HepG2 (cell line): ENCODE measurements around the gene PDE4D. TPM values are rescaled to one million over a fixed set of nuclear protein-coding genes. Genes with fewer than 3 reads are reported as not detected.
A peak's percentile ranks its signal among the peaks of the same experiment; 100 is the strongest.

Experiments used
- ATF4 ChIP-seq, 2 experiments: fragments of 450-650 bp in 1 of 2; sonication (generic) in 1 of 2; formaldehyde crosslinking; IDR thresholded peaks; 2 replicates each; pipeline versions ENCODE4 v1.5.0 to v1.8.0; 2020 to 2022; ENCODE audit warnings: mild to moderate bottlenecking in 1 of 2, missing genetic modification reagents in 1 of 2
- DMTF1 ChIP-seq: sonication (generic); formaldehyde crosslinking; IDR thresholded peaks from 2 replicates; pipeline ENCODE4 v1.4.0; 2020; ENCODE audit warnings: mild to moderate bottlenecking, missing genetic modification reagents
- FOXO1 ChIP-seq: sonication (generic); formaldehyde crosslinking; IDR thresholded peaks from 2 replicates; pipeline ENCODE4 v1.4.0; 2020; ENCODE audit warnings: missing genetic modification reagents
- HES4 ChIP-seq: sonication (generic); formaldehyde crosslinking; IDR thresholded peaks from 2 replicates; pipeline ENCODE4 v1.9.0; 2021; ENCODE audit warnings: mild to moderate bottlenecking, missing genetic modification reagents, borderline replicate concordance
- HNF4A ChIP-seq: sonication (generic); formaldehyde crosslinking; IDR thresholded peaks from 2 replicates; pipeline ENCODE4 v1.4.0; 2020; ENCODE audit warnings: missing genetic modification reagents
- LBX2 ChIP-seq: sonication (generic); formaldehyde crosslinking; IDR thresholded peaks from 2 replicates; pipeline ENCODE4 v1.5.0; 2020; ENCODE audit warnings: missing genetic modification reagents, mild to moderate bottlenecking, borderline replicate concordance
- ONECUT2 ChIP-seq: sonication (generic); formaldehyde crosslinking; IDR thresholded peaks from 2 replicates; pipeline ENCODE4 v1.4.0; 2020; ENCODE audit warnings: missing genetic modification reagents
- RERE ChIP-seq: IDR thresholded peaks from 2 replicates; pipeline ENCODE4 v1.6.1; 2016; ENCODE audit warnings: low read depth, missing genetic modification reagents, missing compliant biosample characterization
- SALL1 ChIP-seq: sonication (generic); formaldehyde crosslinking; IDR thresholded peaks from 2 replicates; pipeline ENCODE4 v1.8.0; 2022; ENCODE audit warnings: mild to moderate bottlenecking, missing genetic modification reagents
- SETDB1 ChIP-seq: sonication (generic); formaldehyde crosslinking; IDR thresholded peaks from 2 replicates; pipeline ENCODE4 v1.5.1; 2020; ENCODE audit warnings: missing genetic modification reagents, mild to moderate bottlenecking, borderline replicate concordance
- SRSF1 ChIP-seq: fragments of 200-400 bp; formaldehyde crosslinking; optimal IDR thresholded peaks from 2 replicates; pipeline ENCODE3; 2017; ENCODE audit warnings: mild to moderate bottlenecking, low read depth, low read length, moderate library complexity
- STAT5B ChIP-seq: sonication (generic); formaldehyde crosslinking; IDR thresholded peaks from 2 replicates; pipeline ENCODE4 v1.4.0; 2020; ENCODE audit warnings: missing genetic modification reagents
- TOE1 ChIP-seq: sonication (generic); formaldehyde crosslinking; IDR thresholded peaks from 2 replicates; pipeline ENCODE4 v1.4.0; 2020; ENCODE audit warnings: mild to moderate bottlenecking, missing genetic modification reagents
- U2AF2 ChIP-seq: fragments of 200-400 bp; formaldehyde crosslinking; IDR thresholded peaks from 2 replicates; pipeline ENCODE4 v1.6.1; 2017; ENCODE audit warnings: low read depth, mild to moderate bottlenecking, low read length
- ZFP90 ChIP-seq: sonication (generic); formaldehyde crosslinking; IDR thresholded peaks from 2 replicates; pipeline ENCODE4 v1.8.0; 2022; ENCODE audit warnings: missing genetic modification reagents, mild to moderate bottlenecking, inconsistent platforms, borderline replicate concordance
- ZNF235 ChIP-seq: sonication (generic); formaldehyde crosslinking; IDR thresholded peaks from 2 replicates; pipeline ENCODE4 v1.8.1; 2023; ENCODE audit warnings: mild to moderate bottlenecking, missing genetic modification reagents, borderline replicate concordance
- ZNF556 ChIP-seq: sonication (generic); formaldehyde crosslinking; IDR thresholded peaks from 2 replicates; pipeline ENCODE4 v1.4.0; 2020; ENCODE audit warnings: mild to moderate bottlenecking, missing genetic modification reagents, borderline replicate concordance
- ZNF720 ChIP-seq: sonication (generic); formaldehyde crosslinking; IDR thresholded peaks from 2 replicates; pipeline ENCODE4 v1.4.0; 2020; ENCODE audit warnings: missing genetic modification reagents
- ZNF746 ChIP-seq: sonication (generic); formaldehyde crosslinking; IDR thresholded peaks from 2 replicates; pipeline ENCODE4 v1.8.0; 2022; ENCODE audit warnings: mild to moderate bottlenecking, missing genetic modification reagents
- polyA plus RNA-seq, 8 experiments: library from polyadenylated mRNA; depleted of rRNA in 3 of 8; stranded (reverse) in 7 of 8; unstranded in 1 of 8; fragments of >200 nt; fragmentation: Illumina TruSeq in 4 of 8; extraction: Trizol in 4 of 8; gene quantifications; 2 replicates each; pipeline versions ENCODE4 v1.2.1 to v1.2.3, GENCODE V29; 2011 to 2016; ENCODE audit warnings: low read depth in 4 of 8, missing spikeins in 1 of 8, mixed read lengths in 1 of 8; ENCODE audit not compliant: insufficient read depth in 1 of 8
- total RNA-seq, 5 experiments: library from RNA; depleted of rRNA; stranded (reverse); fragments of >200 nt; fragmentation: Illumina TruSeq; extraction: Trizol; gene quantifications; 2 replicates each; pipeline ENCODE4 v1.2.3, GENCODE V29; 2016; ENCODE audit warnings: low read depth in 1 of 5
- TF ChIP-seq, protein P1 (sequence below): sonication (generic); formaldehyde crosslinking; conservative IDR thresholded peaks from 2 replicates; pipeline ENCODE4 v1.8.0; 2022; ENCODE audit warnings: low read depth, missing genetic modification reagents

The PDE4D gene
- total and polyA plus RNA-seq, 2 of the 13 experiments (the other 11 are each of a cell fraction or from before 2014, with no cell fraction given) = 7.0 to 12.2 TPM

DNA sequence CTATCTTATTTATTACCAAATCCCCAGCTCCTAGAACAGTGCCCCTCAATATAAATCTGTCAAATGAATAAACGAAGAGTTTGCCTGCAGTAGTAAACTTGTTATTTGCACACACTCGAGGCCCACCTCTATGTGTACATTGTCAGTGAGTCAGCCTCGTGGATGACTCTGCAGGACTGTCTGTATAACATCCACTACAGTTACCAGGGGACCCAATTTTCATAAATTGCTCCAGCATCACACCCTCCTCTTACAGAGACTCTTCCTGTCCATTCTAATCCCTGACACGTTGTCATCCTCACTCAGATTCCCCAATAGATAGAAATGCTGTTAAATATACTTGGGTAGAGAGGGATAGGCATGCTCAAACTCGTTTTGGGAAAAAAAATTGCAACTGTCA lies 832.1 kb downstream of the PDE4D start (continued):
- no peak for TF ChIP-seq DMTF1 (CRISPR knock-in tag)
- TF ChIP-seq ZNF556 = no peak
- TF ChIP-seq ZFP90 = no peak
- TF ChIP-seq ATF4 (CRISPR knock-in tag; IDR thresholded peaks at IDR 0.05) = peak in 1 of 2 experiments; percentile 22; a peak in 1 of 4 replicates
- TF ChIP-seq SALL1 (CRISPR knock-in tag) = peak; percentile 56; the same call in 1 of the 2 replicates
- TF ChIP-seq RERE (CRISPR knock-in tag) = peak; percentile 49; the same call in 1 of the 2 replicates
- TF ChIP-seq ZNF235 (CRISPR knock-in tag) = no peak
- no peak for TF ChIP-seq SRSF1
- TF ChIP-seq HES4 (CRISPR knock-in tag) = no peak
- no peak for TF ChIP-seq HNF4A
- TF ChIP-seq ONECUT2 (CRISPR knock-in tag) = no peak
- no peak for TF ChIP-seq TOE1
- no peak for TF ChIP-seq ZNF720
- no peak for TF ChIP-seq ZNF746
- no peak for TF ChIP-seq SETDB1
- TF ChIP-seq STAT5B = no peak
- TF ChIP-seq LBX2 (CRISPR knock-in tag) = no peak
- TF ChIP-seq FOXO1 (CRISPR knock-in tag) = no peak; the same call in 1 of the 2 replicates
- TF ChIP-seq U2AF2 = no peak
- TF ChIP-seq, protein P1, sequence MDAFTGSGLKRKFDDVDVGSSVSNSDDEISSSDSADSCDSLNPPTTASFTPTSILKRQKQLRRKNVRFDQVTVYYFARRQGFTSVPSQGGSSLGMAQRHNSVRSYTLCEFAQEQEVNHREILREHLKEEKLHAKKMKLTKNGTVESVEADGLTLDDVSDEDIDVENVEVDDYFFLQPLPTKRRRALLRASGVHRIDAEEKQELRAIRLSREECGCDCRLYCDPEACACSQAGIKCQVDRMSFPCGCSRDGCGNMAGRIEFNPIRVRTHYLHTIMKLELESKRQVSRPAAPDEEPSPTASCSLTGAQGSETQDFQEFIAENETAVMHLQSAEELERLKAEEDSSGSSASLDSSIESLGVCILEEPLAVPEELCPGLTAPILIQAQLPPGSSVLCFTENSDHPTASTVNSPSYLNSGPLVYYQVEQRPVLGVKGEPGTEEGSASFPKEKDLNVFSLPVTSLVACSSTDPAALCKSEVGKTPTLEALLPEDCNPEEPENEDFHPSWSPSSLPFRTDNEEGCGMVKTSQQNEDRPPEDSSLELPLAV (CRISPR knock-in tag) = no peak
